ENCODE results near the gene PTPRN2.

DNA sequence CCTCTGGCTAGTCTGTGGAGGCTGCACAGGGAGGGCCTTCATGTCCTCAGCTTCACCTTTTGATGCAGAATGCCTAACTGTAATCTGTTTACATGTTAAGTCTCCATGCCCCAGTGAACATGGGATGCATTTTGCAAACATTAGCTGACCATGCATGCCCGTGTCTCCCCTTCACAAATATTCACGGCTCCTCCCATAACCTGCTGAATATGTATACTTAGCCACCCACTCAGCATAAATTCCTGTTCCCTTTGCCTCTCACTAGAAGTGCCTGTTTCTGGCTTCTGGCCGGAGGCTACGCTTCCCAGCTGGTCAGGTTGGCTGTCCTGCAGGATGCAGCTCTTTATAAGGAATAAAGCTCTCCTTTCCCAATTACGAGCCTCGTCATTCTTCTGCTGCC lies 698.1 kb downstream of the PTPRN2 start:
- TF ChIP-seq RXRA (IDR thresholded peaks at IDR 0.05; ENCODE audit: borderline replicate concordance, low read depth) (no peak), RFX5 (IDR thresholded peaks at IDR 0.05; ENCODE audit: low read length) (no peak), EP300 (IDR thresholded peaks at IDR 0.05; ENCODE audit: borderline replicate concordance in 1 of 2, low read depth in 1 of 2, low read length in 1 of 2) (no peak), EZH2phosphoT487 (IDR thresholded peaks at IDR 0.05; ENCODE audit: borderline replicate concordance, low read depth) (no peak)
- TF ChIP-seq, protein P1, sequence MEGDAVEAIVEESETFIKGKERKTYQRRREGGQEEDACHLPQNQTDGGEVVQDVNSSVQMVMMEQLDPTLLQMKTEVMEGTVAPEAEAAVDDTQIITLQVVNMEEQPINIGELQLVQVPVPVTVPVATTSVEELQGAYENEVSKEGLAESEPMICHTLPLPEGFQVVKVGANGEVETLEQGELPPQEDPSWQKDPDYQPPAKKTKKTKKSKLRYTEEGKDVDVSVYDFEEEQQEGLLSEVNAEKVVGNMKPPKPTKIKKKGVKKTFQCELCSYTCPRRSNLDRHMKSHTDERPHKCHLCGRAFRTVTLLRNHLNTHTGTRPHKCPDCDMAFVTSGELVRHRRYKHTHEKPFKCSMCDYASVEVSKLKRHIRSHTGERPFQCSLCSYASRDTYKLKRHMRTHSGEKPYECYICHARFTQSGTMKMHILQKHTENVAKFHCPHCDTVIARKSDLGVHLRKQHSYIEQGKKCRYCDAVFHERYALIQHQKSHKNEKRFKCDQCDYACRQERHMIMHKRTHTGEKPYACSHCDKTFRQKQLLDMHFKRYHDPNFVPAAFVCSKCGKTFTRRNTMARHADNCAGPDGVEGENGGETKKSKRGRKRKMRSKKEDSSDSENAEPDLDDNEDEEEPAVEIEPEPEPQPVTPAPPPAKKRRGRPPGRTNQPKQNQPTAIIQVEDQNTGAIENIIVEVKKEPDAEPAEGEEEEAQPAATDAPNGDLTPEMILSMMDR (IDR thresholded peaks at IDR 0.05), result no peak
